Measurements from ENCODE around the gene ACTN4.

GRCh38 chr19:38714354-38714778 lies 66.9 kb downstream of the ACTN4 start:
- TF ChIP-seq ELK1 (IDR thresholded peaks at IDR 0.05; ENCODE audit: low read depth, low read length), result no peak
- TF ChIP-seq EP300 (IDR thresholded peaks at IDR 0.05), result no peak
- TF ChIP-seq MAX (IDR thresholded peaks at IDR 0.05), result no peak
- no peak for TF ChIP-seq RNF2 (IDR thresholded peaks at IDR 0.05; ENCODE audit: borderline replicate concordance, low read depth)
- no peak for TF ChIP-seq CTCF (IDR thresholded peaks at IDR 0.05)
- no peak for TF ChIP-seq JUNB (IDR thresholded peaks at IDR 0.05)
- TF ChIP-seq POLR2A (IDR thresholded peaks at IDR 0.05; ENCODE audit: low read length), result no peak
- TF ChIP-seq CHD4 (IDR thresholded peaks at IDR 0.05; ENCODE audit: borderline replicate concordance), result no peak
- TF ChIP-seq KDM1A (IDR thresholded peaks at IDR 0.05; ENCODE audit: low read depth), result no peak
- no peak for TF ChIP-seq RFX5 (IDR thresholded peaks at IDR 0.05)
- no peak for TF ChIP-seq MYC (IDR thresholded peaks at IDR 0.05; ENCODE audit: borderline replicate concordance, low read length)
- TF ChIP-seq GATA3 (IDR thresholded peaks at IDR 0.05; ENCODE audit: borderline replicate concordance), result no peak
- TF ChIP-seq BHLHE40 (IDR thresholded peaks at IDR 0.05; ENCODE audit: low read depth, low read length), result no peak
- no peak for TF ChIP-seq NR3C1 (IDR thresholded peaks at IDR 0.05)
